ENCODE data around the gene ITIH4. TPM values are rescaled to one million over a fixed set of nuclear protein-coding genes. Genes with fewer than 3 reads are reported as not detected.

The ITIH4 gene
- total RNA-seq, 6 experiments from 2014 or later: 1,573 to 4,137 (median 3,531) TPM

DNA sequence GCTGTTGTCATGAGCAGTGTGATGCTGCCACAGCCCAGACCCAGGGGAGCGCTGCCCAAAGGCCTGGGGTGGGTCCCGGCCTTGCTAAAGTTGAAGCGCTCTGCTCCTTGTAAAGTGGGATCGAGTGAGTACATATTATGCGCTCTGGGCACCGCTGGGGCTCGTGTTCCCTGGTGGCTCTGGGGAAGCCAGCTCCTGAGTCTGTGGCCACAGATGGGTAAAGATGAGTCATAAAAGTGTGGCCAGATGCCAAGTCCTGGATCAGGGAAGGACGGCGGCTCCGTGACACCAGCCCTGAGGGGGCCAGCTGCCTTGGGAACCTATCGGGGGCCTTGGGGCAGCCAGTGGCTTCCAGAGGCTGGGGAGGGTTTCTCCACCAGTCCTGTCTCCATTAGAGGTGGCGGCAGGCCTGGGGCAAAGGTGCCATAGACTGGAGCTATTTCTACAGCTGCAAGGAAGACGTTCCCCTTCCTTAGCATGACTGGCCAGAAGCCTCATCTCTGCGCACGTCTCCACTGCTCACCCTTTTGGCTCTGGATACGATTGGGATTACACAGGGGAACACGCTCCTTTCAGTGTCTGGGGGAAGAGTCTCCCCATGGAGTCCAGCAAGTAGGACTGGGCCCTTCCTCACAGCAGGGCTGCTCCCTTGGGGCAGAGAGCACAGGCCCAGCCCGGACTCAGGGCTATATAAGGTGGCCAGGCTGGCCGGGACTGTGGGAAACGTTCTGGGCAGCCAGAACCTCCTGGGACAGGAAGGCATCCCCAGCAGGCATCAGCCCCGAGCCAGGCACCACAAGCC lies 1.2 kb upstream of the ITIH4 start:
- WGBS (ENCODE audit: insufficient coverage, low coverage, low lambda C conversion rate, missing lambda C conversion rate): 28% methylated on average over 8 of the region's 21 CpGs
- Histone ChIP-seq H3K9me3 (no peaks in the 10 kb centered on the region), H3K27me3 (no peaks in the 10 kb centered on the region), H3K4me1 (peaks cover 0 to 50% (median 16%) of the 10 kb centered on the region in 4 donors), H3K36me3 (peaks cover 0 to 32% (median 3%) of the 10 kb centered on the region in 4 donors), H3K27ac (peak overlapping the region; percentile 92 to 95 (median 94)), H3K4me3 (peak overlapping the region; percentile 50 to 94 (median 71))
- TF ChIP-seq, protein P1, sequence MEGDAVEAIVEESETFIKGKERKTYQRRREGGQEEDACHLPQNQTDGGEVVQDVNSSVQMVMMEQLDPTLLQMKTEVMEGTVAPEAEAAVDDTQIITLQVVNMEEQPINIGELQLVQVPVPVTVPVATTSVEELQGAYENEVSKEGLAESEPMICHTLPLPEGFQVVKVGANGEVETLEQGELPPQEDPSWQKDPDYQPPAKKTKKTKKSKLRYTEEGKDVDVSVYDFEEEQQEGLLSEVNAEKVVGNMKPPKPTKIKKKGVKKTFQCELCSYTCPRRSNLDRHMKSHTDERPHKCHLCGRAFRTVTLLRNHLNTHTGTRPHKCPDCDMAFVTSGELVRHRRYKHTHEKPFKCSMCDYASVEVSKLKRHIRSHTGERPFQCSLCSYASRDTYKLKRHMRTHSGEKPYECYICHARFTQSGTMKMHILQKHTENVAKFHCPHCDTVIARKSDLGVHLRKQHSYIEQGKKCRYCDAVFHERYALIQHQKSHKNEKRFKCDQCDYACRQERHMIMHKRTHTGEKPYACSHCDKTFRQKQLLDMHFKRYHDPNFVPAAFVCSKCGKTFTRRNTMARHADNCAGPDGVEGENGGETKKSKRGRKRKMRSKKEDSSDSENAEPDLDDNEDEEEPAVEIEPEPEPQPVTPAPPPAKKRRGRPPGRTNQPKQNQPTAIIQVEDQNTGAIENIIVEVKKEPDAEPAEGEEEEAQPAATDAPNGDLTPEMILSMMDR (IDR thresholded peaks at IDR 0.05): no peak
- peak; percentile 47 for TF ChIP-seq POLR2A (IDR thresholded peaks at IDR 0.05)
- peak; percentile 22 to 50 (median 40) for ATAC-seq
- intact Hi-C loops (cut with DNase I): no loop called here
- DNase-seq: peak in 2 of 3 donors; percentile 73 to 81

DNA sequence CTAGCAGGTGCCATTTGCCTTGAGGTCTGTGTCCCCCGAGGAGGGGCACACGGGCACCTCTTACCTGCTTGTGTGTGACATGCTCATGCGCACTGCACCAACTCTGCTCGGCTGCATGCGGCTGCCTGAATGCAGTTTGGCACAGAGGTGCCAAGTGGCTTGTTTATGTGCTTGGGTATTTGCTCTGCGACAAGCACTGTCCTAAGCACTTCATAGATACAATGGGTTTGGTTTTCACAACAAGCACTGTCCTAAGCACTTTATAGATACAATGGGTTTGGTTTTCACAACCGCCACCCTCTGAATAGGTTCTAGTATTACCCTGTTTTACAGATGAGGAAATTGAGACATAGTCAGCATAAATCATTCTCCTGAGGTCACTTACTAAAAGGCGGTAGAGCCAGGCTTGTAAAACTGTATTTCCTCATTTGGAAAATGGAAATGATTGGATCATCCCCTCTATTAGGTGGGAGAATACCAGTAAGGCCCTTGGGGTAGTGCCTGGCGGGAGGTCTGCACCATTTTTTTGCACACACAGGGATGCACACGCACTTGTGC lies 487 bp downstream of the ITIH4 start:
- H3K27ac ChIP-seq: peak overlapping the region; percentile 92 to 95 (median 94)
- WGBS (ENCODE audit: insufficient coverage, low coverage, low lambda C conversion rate, missing lambda C conversion rate): 41% methylated on average over 8 of the region's 10 CpGs
- H3K4me3 ChIP-seq: peak overlapping the region; percentile 50 to 94 (median 71)
- peak in 3 of 4 donors; percentile 0 to 9 (median 0) for ATAC-seq
- intact Hi-C loops (cut with DNase I): no loop called here
- no peak for TF ChIP-seq POLR2A (IDR thresholded peaks at IDR 0.05)
- TF ChIP-seq, protein P1 (IDR thresholded peaks at IDR 0.05): no peak
- H3K4me1 ChIP-seq: peaks cover 0 to 56% (median 22%) of the 10 kb centered on the region in 4 donors
- H3K27me3 ChIP-seq: no peaks in the 10 kb centered on the region
- DNase-seq: peak in 1 of 3 donors; percentile 67
- H3K9me3 ChIP-seq: no peaks in the 10 kb centered on the region
- peaks cover 0 to 42% (median 14%) of the 10 kb centered on the region in 4 donors for H3K36me3 ChIP-seq

DNA sequence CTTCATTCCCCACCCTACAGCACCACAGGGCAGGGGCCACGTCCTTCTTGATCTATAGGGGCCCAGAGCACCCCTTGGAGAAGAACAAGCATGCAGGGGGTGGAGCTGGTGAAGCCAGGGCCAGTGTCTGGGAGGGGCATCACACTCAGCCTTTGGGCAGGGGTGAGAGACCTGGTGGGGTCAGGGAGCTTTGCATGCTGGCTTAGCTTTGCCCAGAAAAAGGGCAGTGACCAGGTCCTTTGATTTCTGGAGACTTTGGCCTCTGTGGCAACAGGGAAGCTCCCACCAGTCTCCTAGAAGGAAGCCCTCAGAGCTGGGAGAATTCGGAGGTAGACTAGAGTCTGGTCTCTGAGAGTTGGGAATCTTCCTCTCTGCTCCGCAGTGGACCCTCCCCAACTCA lies 990 bp downstream of the ITIH4 start:
- 20% methylated on average over 1 of the region's 3 CpGs for WGBS (ENCODE audit: insufficient coverage, low coverage, low lambda C conversion rate, missing lambda C conversion rate)
- peak; percentile 6 to 43 (median 31) for ATAC-seq
- intact Hi-C loops (cut with DNase I): no loop called here
- Histone ChIP-seq H3K9me3 (no peaks in the 10 kb centered on the region), H3K36me3 (peaks cover 0 to 47% (median 16%) of the 10 kb centered on the region in 4 donors), H3K27me3 (no peaks in the 10 kb centered on the region), H3K4me3 (peak overlapping the region; percentile 50 to 94 (median 71)), H3K4me1 (peaks cover 0 to 57% (median 21%) of the 10 kb centered on the region in 4 donors), H3K27ac (peak overlapping the region; percentile 92 to 95 (median 94))
- peak; percentile 29 for TF ChIP-seq POLR2A (IDR thresholded peaks at IDR 0.05)
- TF ChIP-seq, protein P1 (IDR thresholded peaks at IDR 0.05): no peak
- DNase-seq: peak in 2 of 3 donors; percentile 82 to 91

DNA sequence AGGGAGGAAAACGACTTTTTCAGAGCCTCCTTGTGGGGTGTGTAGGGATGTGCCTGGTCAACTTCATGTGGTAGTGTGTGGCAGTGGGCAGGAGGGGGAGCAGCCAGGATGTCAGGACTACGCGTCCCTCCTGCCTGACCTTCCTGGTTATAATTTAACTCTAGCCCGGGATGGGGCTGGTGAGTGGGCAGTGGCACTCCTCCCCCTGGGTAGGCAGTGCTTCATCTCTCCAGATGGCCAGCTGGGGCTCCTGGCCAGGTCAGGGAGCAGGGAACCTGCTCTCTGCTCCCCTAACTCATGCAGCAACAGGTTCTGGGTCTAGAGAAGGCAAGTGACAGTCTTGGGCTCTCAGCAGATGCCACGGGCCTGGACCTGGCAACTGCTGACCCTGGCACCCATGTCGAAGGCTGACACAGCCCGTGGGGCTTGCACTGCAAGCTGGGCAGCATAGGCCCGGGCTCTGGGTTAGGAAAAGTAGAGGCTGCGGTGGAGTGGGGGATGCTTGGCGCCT lies 2.6 kb downstream of the ITIH4 start:
- intact Hi-C loops (cut with DNase I): no loop called here
- WGBS (ENCODE audit: insufficient coverage, low coverage, low lambda C conversion rate, missing lambda C conversion rate): 10% methylated on average over 3 of the region's 10 CpGs
- DNase-seq (peak; percentile 83 to 95 (median 93)), ATAC-seq (peak; percentile 41 to 74 (median 50))
- Histone ChIP-seq H3K27ac (peak overlapping the region; percentile 43 to 95 (median 56)), H3K9me3 (no peaks in the 10 kb centered on the region), H3K36me3 (peaks cover 0 to 62% (median 27%) of the 10 kb centered on the region in 4 donors), H3K4me3 (peak overlapping the region; percentile 50 to 94 (median 71)), H3K27me3 (no peaks in the 10 kb centered on the region), H3K4me1 (peaks cover 0 to 55% (median 19%) of the 10 kb centered on the region in 4 donors)
- TF ChIP-seq, protein P1 (IDR thresholded peaks at IDR 0.05): peak; percentile 22 to 45 (median 40)
- peak; percentile 84 for TF ChIP-seq POLR2A (IDR thresholded peaks at IDR 0.05)
